ENCODE results near the gene SOX10.

SOX10 gene

GRCh38 chr22:38018938-38019827 is 34.8 kb upstream of the SOX10 start:
- Histone ChIP-seq H3K36me3 (ENCODE audit: low read depth) (no peaks in the 10 kb centered on the region), H3K4me3 (ENCODE audit: severe bottlenecking) (no peak overlapping the region), H3K27me3 (ENCODE audit: insufficient read depth, poor library complexity, severe bottlenecking) (no peaks in the 10 kb centered on the region), H3K4me1 (ENCODE audit: insufficient read depth, poor library complexity, severe bottlenecking) (no peaks in the 10 kb centered on the region), H3K27ac (ENCODE audit: poor library complexity, severe bottlenecking) (no peak overlapping the region), H3K9me3 (ENCODE audit: severe bottlenecking) (no peaks in the 10 kb centered on the region)
- ATAC-seq (ENCODE audit: low read depth) (no peak), DNase-seq (ENCODE audit: low spot score) (no peak)
- no peak for TF ChIP-seq CTCF (IDR thresholded peaks at IDR 0.05; ENCODE audit: poor library complexity, severe bottlenecking)

DNA sequence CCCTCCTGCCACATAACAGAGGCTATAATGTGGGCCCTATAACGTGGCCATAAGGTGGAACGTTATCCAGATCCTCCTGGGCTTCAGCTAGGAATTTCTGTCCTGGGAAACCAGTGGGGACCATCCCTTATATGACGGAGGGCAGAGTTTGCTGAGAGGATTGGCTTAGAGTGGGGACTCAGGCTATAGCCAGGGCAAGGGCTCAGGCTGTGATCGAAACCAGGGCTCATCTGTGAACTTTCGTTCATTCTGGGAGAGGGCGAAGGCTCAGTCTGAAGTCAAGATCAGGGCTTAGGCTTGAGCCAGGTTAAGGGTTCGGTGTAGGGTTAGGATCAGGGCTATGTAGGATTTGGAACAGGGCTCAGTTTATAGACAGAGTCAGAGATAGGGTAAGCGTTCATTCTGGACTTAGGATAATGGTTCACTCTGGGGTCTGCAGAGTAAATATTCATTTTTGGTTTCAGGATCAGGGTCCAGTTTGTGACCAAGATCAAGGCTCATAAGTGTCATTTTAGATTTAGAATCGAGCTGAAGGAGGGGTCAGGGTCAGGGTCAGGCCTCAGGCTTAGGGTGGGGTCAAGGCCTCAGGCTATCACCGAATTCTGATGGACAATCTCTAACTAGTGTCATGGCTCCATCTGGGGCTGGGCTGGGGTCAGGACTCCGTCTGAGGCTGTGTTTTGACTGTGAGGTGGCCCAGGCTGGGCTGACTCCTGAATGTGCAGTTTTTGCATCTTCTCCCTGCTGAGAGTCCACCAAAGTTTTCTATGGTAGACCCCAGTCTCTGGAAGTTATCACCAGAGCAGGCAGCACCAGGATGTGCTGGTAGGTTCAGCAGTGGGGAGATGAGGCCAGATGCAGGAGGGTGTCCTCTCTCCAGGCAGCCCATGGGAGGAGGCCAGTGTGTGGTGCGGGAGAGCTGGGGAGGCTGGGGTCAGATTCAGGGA is 33.9 kb upstream of the SOX10 start:
- Histone ChIP-seq H3K4me1 (ENCODE audit: insufficient read depth, poor library complexity, severe bottlenecking) (no peaks in the 10 kb centered on the region), H3K4me3 (ENCODE audit: severe bottlenecking) (no peak overlapping the region), H3K27me3 (ENCODE audit: insufficient read depth, poor library complexity, severe bottlenecking) (no peaks in the 10 kb centered on the region), H3K9me3 (ENCODE audit: severe bottlenecking) (no peaks in the 10 kb centered on the region), H3K27ac (ENCODE audit: poor library complexity, severe bottlenecking) (no peak overlapping the region), H3K36me3 (ENCODE audit: low read depth) (no peaks in the 10 kb centered on the region)
- no peak for TF ChIP-seq CTCF (IDR thresholded peaks at IDR 0.05; ENCODE audit: poor library complexity, severe bottlenecking)
- ATAC-seq (ENCODE audit: low read depth) (no peak), DNase-seq (ENCODE audit: low spot score) (no peak)

DNA sequence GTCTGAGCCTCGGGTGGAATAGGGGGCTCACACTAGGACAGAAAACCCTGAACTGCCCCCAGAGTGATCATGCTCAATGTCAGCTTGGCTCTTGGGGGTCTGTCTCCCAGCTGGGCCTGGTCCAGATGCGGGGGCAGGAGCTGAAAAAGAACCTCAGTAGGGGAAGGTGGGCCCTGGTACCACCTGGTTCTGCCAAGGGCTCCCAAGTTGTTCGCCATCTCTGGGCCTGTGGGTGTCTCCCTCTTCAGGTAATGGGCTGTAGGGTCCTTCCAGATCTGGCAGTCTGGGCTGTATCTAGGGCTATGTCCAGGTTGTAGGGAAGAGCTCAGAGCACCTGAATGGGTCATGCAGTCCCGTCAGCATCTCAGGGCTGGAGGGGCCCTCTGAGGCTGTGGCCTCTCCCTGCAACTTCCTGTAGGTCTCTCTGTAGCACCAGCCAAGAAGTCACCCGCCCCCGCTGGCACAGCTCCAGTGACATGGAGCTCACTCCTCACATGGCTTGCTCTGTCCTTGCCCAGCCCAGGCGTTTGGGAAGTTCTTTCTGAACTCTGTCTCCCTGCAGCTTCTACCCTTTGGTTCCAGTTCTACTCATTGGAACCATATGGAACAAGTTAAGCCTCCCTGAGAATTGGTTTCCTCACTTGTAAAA is 33.0 kb upstream of the SOX10 start:
- H3K4me3 ChIP-seq (ENCODE audit: severe bottlenecking) = no peak overlapping the region
- ATAC-seq (ENCODE audit: low read depth) = 0 out of 3 replicates have a peak, but pooled peaks have one; percentile 41
- no peaks in the 10 kb centered on the region for H3K36me3 ChIP-seq (ENCODE audit: low read depth)
- H3K27me3 ChIP-seq (ENCODE audit: insufficient read depth, poor library complexity, severe bottlenecking) = no peaks in the 10 kb centered on the region
- no peaks in the 10 kb centered on the region for H3K9me3 ChIP-seq (ENCODE audit: severe bottlenecking)
- no peak for DNase-seq (ENCODE audit: low spot score)
- H3K27ac ChIP-seq (ENCODE audit: poor library complexity, severe bottlenecking) = no peak overlapping the region
- no peaks in the 10 kb centered on the region for H3K4me1 ChIP-seq (ENCODE audit: insufficient read depth, poor library complexity, severe bottlenecking)
- TF ChIP-seq CTCF (IDR thresholded peaks at IDR 0.05; ENCODE audit: poor library complexity, severe bottlenecking) = no peak

DNA sequence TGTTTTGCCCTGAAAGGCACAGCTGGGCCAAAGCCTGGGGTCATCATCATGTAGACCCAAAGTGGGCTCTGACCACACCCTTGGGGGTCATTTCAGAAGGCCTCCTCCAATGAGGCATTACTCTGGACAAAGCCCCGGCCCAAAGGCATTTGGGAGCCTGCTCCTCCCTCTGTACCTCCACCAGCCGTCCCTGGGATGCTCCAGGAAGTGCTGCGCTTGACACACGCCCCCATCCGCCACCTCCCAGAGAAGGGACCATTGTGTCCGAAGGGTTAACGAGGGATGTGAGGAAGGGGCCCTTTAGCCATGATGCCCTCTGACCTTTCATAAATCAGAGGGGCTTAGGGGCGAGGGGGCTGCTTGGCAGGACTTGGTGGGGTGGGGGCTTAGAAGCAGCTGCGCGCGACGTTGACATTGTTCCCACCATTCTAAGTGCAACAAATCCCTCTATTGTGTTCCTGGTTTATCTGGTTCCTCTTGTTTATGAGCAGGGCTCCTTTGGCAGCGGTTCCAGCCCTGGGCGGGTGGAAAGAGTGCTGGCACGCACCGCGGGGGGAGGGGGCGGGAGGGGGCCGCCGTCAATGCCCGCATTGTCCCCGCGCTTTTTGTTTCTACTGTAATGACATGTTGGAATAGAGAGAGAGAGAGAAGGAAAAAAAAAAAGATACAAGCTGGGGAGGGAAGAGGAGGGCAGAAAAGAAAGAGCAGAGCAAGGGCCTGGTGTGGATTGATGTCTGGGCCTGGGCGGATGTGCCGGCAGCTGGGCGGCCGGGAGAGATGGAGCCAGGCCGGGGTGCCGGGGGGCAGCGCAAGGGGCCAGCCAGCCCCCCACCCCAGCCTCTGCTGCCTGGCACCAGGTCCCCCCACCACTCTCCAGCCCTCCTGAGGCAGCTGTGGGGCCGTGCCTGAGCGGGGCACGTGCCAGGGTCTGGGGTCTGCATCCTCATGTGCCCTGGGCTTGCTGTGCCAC is 32.1 kb upstream of the SOX10 start:
- no peaks in the 10 kb centered on the region for H3K27me3 ChIP-seq (ENCODE audit: insufficient read depth, poor library complexity, severe bottlenecking)
- no peaks in the 10 kb centered on the region for H3K36me3 ChIP-seq (ENCODE audit: low read depth)
- H3K9me3 ChIP-seq (ENCODE audit: severe bottlenecking) = no peaks in the 10 kb centered on the region
- H3K27ac ChIP-seq (ENCODE audit: poor library complexity, severe bottlenecking) = no peak overlapping the region
- ATAC-seq (ENCODE audit: low read depth) (no peak), DNase-seq (ENCODE audit: low spot score) (no peak)
- no peak overlapping the region for H3K4me3 ChIP-seq (ENCODE audit: severe bottlenecking)
- no peak for TF ChIP-seq CTCF (IDR thresholded peaks at IDR 0.05; ENCODE audit: poor library complexity, severe bottlenecking)
- H3K4me1 ChIP-seq (ENCODE audit: insufficient read depth, poor library complexity, severe bottlenecking) = no peaks in the 10 kb centered on the region

All from RWPE2 (cell line).